Measurements from ENCODE around the gene CIDEC.
"Not testable (repeated sequence)": the region's sequence is repeated elsewhere in the genome, so short reads cannot be mapped to it uniquely, and the experiment has no call there.

The CIDEC gene

DNA sequence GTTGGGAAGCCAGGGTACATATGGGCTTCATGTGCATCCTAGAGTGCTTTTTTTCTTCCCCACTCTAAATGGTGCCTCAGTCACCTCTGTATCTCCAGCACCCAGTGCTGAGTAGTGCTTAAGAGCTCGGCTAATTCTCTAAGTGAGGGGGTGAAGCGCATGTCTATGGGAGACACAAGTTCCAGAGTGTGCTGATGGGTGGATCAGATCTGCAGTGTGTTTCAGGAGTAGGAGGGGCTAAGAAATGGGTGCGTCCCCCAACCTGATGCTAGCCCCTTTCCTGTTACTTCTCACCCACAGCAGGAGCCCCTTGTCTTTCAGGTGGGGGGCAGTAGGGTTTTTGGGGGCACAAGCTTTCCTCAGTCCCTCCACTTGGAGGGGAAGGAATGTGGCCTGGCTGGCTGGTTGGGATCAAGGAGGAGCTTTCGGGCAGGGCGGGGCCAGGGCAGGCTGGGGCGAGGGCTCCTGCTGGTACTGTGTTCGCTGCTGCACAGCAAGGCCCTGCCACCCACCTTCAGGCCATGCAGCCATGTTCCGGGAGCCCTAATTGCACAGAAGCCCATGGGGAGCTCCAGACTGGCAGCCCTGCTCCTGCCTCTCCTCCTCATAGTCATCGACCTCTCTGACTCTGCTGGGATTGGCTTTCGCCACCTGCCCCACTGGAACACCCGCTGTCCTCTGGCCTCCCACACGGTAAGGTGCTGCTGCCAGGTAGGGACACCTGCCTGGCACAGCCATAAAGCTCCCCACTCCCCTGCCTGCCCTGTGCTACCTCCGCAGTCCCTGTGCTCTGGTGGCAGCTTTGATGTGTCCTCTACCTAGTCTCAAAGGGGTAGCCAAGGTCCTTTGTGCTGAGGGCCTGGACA is 22.6 kb upstream of the CIDEC start, which contains the start of gene IL17RE:
Gene IL17RE, plus strand, starts transcription at position 477 of the 866 bp plus-strand sequence. Its CDS starts 85 bp downstream, at position 562.
- in situ Hi-C loops (cut with MboI; ENCODE audit: low sequenced_read_pairs): no loop called here

DNA sequence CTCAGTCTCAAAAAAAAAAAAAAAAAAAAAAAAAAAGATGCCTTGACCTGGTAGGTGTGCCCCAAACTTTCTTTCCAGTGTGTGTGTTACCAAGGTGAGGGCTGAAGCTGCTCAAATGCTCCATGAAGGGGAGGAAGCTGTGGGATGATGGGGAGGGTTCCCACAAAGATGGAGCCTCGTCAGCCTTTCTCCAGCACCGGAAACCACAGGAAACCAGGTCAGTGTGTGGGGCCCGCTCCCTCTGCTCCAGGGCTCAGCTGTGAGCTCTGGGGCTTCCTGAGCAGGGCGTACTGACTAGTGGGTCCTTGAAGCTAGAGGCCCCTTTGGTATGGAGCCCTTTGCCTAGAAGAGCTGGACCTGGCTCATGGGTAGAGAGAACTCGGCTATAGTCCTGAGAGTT is 21.9 kb upstream of the CIDEC start:
- in situ Hi-C loops (cut with MboI; ENCODE audit: low sequenced_read_pairs): no loop called here

GRCh38 chr3:9900965-9901415 is 20.9 kb upstream of the CIDEC start:
- in situ Hi-C loops (cut with MboI; ENCODE audit: low sequenced_read_pairs): not testable (repeated sequence)

- in situ Hi-C loops (cut with MboI; ENCODE audit: low sequenced_read_pairs): no loop called here
Observed at GRCh38 chr3:9899289-9899791, 19.3 kb upstream of the CIDEC start.

GRCh38 chr3:9898467-9899241 is 18.6 kb upstream of the CIDEC start:
- in situ Hi-C loops (cut with MboI; ENCODE audit: low sequenced_read_pairs): no loop called here

GRCh38 chr3:9897408-9898372 is 17.6 kb upstream of the CIDEC start:
- in situ Hi-C loops (cut with MboI; ENCODE audit: low sequenced_read_pairs): no loop called here

DNA sequence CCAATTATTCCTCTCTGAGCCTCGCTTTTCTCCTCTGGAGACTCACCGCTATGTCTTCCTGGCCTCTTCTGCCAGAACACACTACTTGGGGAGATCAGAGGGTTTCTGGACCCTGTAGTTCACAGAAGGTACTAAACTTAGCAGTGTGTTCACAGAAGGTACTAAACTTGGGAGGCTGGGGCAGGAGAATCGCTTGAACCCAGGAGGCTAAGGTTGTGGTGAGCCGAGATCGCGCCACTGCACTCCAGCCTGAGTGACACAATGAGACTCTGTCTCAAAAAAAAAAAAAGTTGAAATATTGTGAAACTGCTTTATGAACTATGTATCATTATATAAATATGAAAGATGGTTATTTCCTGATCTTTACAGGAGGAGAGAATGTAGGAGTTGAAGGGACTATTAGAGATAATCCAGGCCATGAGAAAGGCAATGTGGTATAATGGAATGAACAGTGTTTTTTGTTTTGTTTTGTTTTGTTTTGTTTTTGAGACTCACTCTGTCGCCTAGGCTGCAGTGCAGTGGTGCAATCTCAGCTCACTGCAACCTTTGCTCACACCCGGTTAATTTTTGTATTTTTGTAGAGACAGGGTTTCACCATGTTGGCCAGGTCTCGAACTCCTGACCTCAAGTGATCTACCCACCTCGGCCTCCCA is 16.8 kb upstream of the CIDEC start:
- in situ Hi-C loops (cut with MboI; ENCODE audit: low sequenced_read_pairs): not testable (repeated sequence)

GRCh38 chr3:9895715-9896114 is 15.7 kb upstream of the CIDEC start:
- in situ Hi-C loops (cut with MboI; ENCODE audit: low sequenced_read_pairs): not testable (repeated sequence)

DNA sequence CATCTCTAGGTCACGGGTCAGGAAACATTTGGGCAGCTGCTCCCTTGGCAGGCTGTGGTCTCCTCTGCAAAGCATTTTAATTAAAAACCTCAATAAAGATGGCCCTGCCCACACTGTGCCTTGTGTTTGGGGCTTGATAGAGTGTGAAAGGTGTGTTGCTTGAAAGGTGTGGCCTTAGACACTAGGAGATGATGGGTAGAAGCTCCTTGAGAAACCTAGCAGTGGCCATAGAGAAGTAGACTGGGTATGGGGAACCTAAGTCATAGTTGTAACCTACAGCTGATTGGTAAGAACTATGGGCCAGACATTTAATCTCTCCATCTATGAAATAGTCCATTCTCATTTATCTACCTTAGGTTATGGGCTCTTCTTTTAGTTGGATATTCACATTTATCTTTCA is 13.7 kb upstream of the CIDEC start:
- in situ Hi-C loops (cut with MboI; ENCODE audit: low sequenced_read_pairs): no loop called here

DNA sequence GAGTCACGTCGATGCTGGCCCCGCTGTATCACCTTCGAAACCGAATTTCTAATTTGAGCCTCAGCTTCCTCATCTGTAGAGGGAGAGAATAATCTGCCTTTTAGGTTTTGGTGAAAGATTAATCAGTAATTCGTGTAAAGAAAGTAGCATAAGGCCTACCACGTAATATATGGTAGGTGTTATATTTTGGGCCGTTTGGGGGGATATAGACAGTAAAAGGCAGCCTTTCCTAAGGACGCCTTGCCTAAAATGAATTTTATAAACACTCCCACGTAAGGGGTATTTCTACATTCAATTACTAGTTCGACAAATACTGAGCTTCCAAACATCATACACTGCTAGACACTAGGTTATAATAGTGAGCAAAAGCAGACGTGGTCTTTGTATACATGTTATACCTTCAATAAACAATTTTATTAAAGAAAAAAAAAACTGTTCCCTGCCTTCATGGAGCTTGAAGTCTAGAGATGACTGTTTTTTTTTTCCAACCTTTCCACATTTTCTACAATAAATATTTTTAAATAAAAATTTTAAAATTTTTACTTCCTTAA is 11.1 kb upstream of the CIDEC start:
- in situ Hi-C loops (cut with MboI; ENCODE audit: low sequenced_read_pairs): no loop called here

DNA sequence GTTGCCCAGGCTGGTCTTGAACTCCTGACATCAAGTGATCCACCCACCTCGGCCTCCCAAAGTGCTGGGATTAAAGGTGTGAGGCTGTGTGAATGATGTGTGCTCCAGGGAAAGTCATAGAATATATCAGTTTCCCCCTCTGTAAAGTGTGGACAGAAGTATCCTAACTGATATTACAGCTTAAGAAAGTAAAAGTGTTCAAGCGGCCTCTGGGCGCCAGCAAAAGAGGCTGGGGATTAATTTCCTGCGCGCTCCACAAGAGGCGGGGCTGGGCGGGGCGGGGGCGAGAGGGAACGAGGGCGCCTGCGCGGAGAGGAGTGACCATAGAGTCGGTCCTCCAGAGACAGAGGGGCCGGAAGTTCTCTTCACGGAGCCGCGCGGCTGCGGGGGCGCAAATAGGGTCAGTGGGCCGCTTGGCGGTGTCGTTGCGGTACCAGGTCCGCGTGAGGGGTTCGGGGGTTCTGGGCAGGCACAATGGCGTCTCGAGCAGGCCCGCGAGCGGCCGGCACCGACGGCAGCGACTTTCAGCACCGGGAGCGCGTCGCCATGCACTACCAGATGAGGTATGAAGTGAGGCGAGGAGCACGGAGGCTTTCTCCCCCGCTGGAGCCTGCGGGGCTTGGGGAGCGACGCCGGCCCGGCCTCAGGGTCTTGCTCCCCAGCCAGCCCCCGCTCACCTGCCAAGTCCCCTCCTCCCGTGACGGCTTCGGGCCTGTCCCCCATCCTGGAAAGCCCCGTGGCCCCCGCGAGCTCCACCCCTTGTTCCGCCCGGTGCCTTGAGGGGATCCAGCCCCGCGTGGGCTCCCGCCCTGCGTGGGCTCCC is 10.4 kb upstream of the CIDEC start, which contains the start of gene JAGN1:
Gene JAGN1, plus strand, starts transcription at position 362 of the 823 bp plus-strand sequence. Its CDS starts 113 bp downstream, at position 475.
- in situ Hi-C loops (cut with MboI; ENCODE audit: low sequenced_read_pairs): no loop called here

DNA sequence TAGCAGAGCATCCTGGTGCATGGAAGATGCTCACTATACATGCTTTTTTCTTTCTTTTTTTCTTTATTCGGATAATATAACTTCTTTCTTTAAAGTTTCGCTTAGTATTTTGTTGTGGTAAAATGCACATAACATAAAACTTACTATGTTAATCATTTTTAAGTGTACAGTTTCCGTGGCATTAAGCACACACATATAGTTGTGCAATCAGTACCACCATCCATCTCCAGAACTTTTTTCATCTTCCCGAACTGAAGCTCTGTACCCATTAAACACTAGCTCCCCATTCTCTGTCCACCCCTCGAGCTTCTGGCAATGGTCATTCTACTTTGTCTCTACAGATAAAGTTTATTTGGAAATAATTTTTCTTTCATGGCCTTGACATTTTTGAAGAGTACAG is 9.4 kb upstream of the CIDEC start:
- in situ Hi-C loops (cut with MboI; ENCODE audit: low sequenced_read_pairs): no loop called here

DNA sequence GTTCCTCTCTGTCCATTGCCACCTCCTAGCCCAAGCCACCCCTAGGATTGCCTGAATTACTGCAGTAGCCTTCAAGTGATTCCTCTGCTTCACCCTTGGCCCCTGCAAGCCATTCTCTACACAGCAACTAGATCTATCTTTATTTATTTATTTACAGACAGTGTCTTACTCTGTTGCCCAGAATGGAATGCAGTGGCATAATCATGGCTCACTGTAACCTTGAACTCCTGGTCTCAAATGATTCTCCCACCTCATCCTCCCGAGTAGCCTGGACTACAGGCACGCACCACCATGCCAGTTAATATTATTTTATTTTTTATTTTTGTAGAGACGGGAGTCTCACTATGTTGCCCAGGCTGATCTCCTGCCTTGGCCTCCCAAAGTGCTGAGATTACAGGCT is 8.5 kb upstream of the CIDEC start:
- in situ Hi-C loops (cut with MboI; ENCODE audit: low sequenced_read_pairs): no loop called here

DNA sequence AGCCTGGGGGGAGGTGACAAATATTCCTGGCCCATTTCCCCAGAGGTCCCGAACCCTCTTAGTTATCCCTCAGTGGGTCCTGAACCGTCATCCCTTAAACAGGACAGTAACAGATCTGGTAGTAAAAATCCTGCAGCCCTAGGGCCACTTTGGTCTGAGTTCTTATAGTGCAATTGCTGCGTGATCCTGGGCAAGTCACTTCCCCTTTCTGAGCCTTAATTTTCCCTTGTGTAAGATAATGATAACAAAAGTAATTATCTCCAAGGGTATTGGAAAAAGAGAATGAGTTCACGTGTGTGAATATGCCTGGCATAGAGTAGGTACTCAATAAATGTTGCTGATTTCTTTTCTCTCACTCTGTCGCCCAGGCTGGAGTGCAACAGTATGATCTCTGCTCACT is 7.4 kb upstream of the CIDEC start:
- in situ Hi-C loops (cut with MboI; ENCODE audit: low sequenced_read_pairs): no loop called here

GRCh38 chr3:9886328-9886727 is 6.3 kb upstream of the CIDEC start:
- in situ Hi-C loops (cut with MboI; ENCODE audit: low sequenced_read_pairs): no loop called here

GRCh38 chr3:9884555-9885165 is 4.6 kb upstream of the CIDEC start:
- in situ Hi-C loops (cut with MboI; ENCODE audit: low sequenced_read_pairs): no loop called here

GRCh38 chr3:9883706-9884554 is 3.9 kb upstream of the CIDEC start:
- in situ Hi-C loops (cut with MboI; ENCODE audit: low sequenced_read_pairs): no loop called here

Data from hTERT RPE-1 (cell line).